Esophagus squamous epithelium (tissue), 5 donors: ENCODE measurements around the gene REEP2. TPM values are rescaled to one million over a fixed set of nuclear protein-coding genes. Genes with fewer than 3 reads are reported as not detected.

Source experiments
- DNase-seq: peaks from one replicate; lab custom pipeline; 2025; lab: John Stamatoyannopoulos, UW
- H3K27ac ChIP-seq, 4 donors: fragments of 200-600 bp; sonication (generic); one replicate each; pipeline ENCODE4 v1.5.1; 2016 to 2019; ENCODE audit warnings: mild to moderate bottlenecking in 1 of 4
- H3K27me3 ChIP-seq, 4 donors: fragments of 200-600 bp; sonication (generic); 1 replicate in 3 of 4; 2 replicates in 1 of 4; pipeline versions ENCODE4 v1.5.1 to v1.6.0; 2017 to 2021; ENCODE audit warnings: antibody characterized with exemption in 1 of 4
- H3K36me3 ChIP-seq, 3 donors: fragments of 200-600 bp; sonication (generic); one replicate each; pipeline ENCODE4 v1.5.1; 2016 to 2019
- H3K4me1 ChIP-seq, 3 donors: fragments of 200-600 bp; sonication (generic); one replicate each; pipeline ENCODE4 v1.5.1; 2017 to 2019
- H3K4me3 ChIP-seq, 4 donors: fragments of 200-600 bp; sonication (generic); 1 replicate in 3 of 4; 2 replicates in 1 of 4; pipeline ENCODE4 v1.5.1; 2016 to 2019; ENCODE audit warnings: mild to moderate bottlenecking in 2 of 4, moderate library complexity in 1 of 4
- H3K9me3 ChIP-seq, 3 donors: fragments of 200-600 bp; sonication (generic); one replicate each; pipeline ENCODE4 v1.5.1; 2016 to 2019
- CTCF ChIP-seq, 6 experiments: fragments of 450-650 bp in 4 of 6; fragments of 200-600 bp in 2 of 6; sonication (generic) in 2 of 6; IDR thresholded peaks; one replicate each; pipeline ENCODE4 v1.5.1; 2016 to 2019; ENCODE audit warnings: antibody characterized with exemption in 6 of 6, mild to moderate bottlenecking in 4 of 6, moderate library complexity in 4 of 6
- POLR2A ChIP-seq, 4 donors: fragments of 450-650 bp; IDR thresholded peaks; one replicate each; pipeline ENCODE4 v1.6.1; 2017; ENCODE audit warnings: antibody characterized with exemption in 4 of 4, mild to moderate bottlenecking in 4 of 4, moderate library complexity in 3 of 4
- WGBS, 2 donors: methylation state at CpG; one replicate each; pipeline ENCODE4 v1.1.5; 2018; 5-methylcytosine and 5-hydroxymethylcytosine counted together
- intact Hi-C: fragments of 100-400 bp; cut with DNase I; formaldehyde crosslinking; loops from one replicate; pipeline ENCODE4 v1.15.0; 2022
- total RNA-seq, 4 donors: library from RNA; depleted of rRNA; stranded (reverse); fragments of >200 nt; gene quantifications; one replicate each; pipeline ENCODE4 v1.1.0, GENCODE V29; 2016
- donor health status: DM: yes; HTN: yes; CAD: no.

REEP2 gene
- total RNA-seq, 4 donors from 2014 or later: 0.11 to 3.8 (median 0.20) TPM

DNA sequence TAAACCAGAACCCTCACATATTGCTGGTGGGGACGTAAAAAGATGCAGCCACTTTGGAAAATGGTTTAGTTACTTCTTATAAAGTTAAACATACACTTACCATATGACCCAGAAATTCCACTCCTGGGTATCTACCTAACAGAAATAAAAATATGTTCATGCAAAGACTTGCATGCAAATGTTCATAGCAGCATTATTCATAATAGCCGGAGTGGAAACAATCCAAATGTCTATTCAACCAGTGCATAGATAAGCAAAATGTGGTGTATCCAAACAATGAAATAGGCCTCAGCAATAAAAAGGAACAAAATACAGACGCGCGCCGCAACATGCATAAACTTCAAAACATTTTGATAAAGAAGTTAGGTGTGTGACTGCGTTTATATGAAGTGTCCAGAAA lies 38.1 kb downstream of the REEP2 start:
- no peak for DNase-seq
- Histone ChIP-seq H3K9me3 (no peaks in the 10 kb centered on the region), H3K36me3 (no peaks in the 10 kb centered on the region), H3K27me3 (no peaks in the 10 kb centered on the region), H3K4me1 (peaks cover 0 to 32% (median 10%) of the 10 kb centered on the region in 3 donors), H3K4me3 (no peak overlapping the region), H3K27ac (peak overlapping the region; percentile 52 to 81 (median 72))
- no peak for TF ChIP-seq CTCF (IDR thresholded peaks at IDR 0.05)
- TF ChIP-seq POLR2A (IDR thresholded peaks at IDR 0.05): no peak
- 40 to 45% methylated on average over 7 of the region's 7 CpGs for WGBS, 2 donors
- intact Hi-C loops: no loop called here

- no peak for TF ChIP-seq POLR2A (IDR thresholded peaks at IDR 0.05)
- no peak for TF ChIP-seq CTCF (IDR thresholded peaks at IDR 0.05)
- Histone ChIP-seq H3K27ac (peak overlapping the region; percentile 21 to 64 (median 55)), H3K27me3 (no peaks in the 10 kb centered on the region), H3K4me3 (no peak overlapping the region), H3K9me3 (no peaks in the 10 kb centered on the region), H3K4me1 (peaks cover 0 to 25% (median 0%) of the 10 kb centered on the region in 3 donors), H3K36me3 (no peaks in the 10 kb centered on the region)
- intact Hi-C loops: no loop called here
- WGBS, 2 donors: 29 to 44% methylated on average over 4 of the region's 4 CpGs
- DNase-seq: no peak
Measured at GRCh38 chr5:138482638-138483037, 43.8 kb downstream of the REEP2 start.

DNA sequence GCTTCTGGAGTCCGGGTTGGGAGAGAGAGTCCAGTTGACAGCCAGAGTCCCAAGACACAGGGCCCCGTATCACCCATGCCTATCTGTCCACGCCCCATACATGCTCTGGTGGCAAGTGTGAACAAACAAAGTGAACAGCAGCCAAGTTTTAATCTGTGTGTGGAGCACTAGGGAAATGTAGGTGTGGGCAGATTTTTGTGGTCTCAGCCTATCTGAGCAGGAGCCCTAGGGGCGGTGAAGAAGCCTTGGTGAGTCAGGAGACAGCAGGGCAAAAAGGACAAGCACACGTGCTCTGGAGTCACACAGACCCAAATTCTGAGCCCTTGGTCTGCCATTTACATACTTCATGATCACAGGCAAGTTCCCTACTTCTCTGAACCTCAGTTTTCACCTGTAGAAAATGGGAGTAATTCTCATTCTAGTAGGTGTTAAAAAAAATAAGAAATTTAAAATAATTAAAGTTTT lies 49.7 kb downstream of the REEP2 start:
- intact Hi-C loops: no loop called here
- no peaks in the 10 kb centered on the region for H3K36me3 ChIP-seq
- H3K27me3 ChIP-seq: peaks cover 0 to 44% (median 0%) of the 10 kb centered on the region in 4 donors
- 27 to 37% methylated on average over 2 to 4 of the region's 5 CpGs for WGBS, 2 donors
- no peak for TF ChIP-seq CTCF (IDR thresholded peaks at IDR 0.05)
- no peak for TF ChIP-seq POLR2A (IDR thresholded peaks at IDR 0.05)
- peaks cover 23 to 66% (median 37%) of the 10 kb centered on the region in 3 donors for H3K4me1 ChIP-seq
- H3K4me3 ChIP-seq: no peak overlapping the region
- H3K9me3 ChIP-seq: no peaks in the 10 kb centered on the region
- H3K27ac ChIP-seq: peak overlapping the region in 2 of 4 donors; percentile 10 to 21
- no peak for DNase-seq

DNA sequence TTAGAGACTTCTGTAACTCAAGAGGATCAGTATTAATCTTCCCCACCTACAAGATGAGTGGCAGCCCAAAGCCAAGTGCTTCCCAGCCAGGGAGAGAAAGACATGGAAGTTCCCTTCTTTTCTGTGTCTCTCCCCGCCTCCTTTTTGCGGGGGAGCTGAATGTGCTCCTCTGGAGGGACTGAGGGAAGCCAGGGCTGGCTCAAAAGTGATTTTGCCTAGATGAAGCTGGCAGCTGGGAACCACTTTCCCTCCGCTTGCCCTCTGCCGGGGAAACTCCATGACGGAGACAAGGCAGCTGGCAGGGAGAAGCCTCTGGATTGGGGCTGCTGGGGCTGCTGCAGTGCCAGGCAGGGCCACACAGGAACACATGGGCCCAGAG lies 50.8 kb downstream of the REEP2 start:
- DNase-seq: no peak
- TF ChIP-seq POLR2A (IDR thresholded peaks at IDR 0.05) (no peak), CTCF (IDR thresholded peaks at IDR 0.05) (no peak)
- intact Hi-C loops: no loop called here
- Histone ChIP-seq H3K27ac (peak overlapping the region in 2 of 4 donors; percentile 23 to 26), H3K4me1 (peaks cover 23 to 78% (median 41%) of the 10 kb centered on the region in 3 donors), H3K9me3 (no peaks in the 10 kb centered on the region), H3K36me3 (no peaks in the 10 kb centered on the region), H3K4me3 (no peak overlapping the region), H3K27me3 (peaks cover 0 to 54% (median 0%) of the 10 kb centered on the region in 4 donors)
- 82% methylated on average over 2 of the region's 5 CpGs; no CpG with 5 or more reads in 1 of the 2 donors for WGBS, 2 donors

DNA sequence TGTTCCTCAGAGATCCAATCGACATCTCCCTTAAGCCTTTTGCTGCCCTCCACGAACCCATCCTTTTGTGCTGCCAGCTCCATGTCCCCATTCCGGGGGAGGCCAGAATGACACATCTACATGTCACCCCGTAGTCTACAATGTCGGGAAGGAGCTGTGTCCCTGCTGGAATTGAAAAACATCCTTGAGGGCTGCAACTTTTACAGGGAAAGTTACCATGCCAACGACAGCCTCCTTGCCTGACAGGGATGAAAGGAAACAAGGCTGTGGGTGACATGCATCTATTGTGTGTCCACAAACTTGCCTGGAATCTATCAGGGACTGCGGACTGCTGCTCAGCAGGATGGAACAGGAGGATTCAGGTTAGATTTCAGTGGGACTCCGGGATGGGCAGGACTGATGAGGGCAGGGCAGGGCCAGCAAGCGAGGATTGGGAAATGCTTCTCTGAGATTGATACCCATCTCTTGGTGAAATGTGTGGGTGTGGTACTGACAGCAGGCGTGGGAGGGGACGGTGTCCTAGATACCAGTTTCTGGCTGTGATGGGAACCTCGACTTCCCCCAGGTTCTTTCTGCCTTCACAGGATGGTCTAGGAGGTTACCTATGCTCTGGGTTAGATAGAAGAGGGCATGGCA lies 51.9 kb downstream of the REEP2 start:
- DNase-seq: no peak
- Histone ChIP-seq H3K4me3 (peak overlapping the region in 2 of 4 donors; percentile 65 to 75), H3K27me3 (peaks cover 0 to 54% (median 0%) of the 10 kb centered on the region in 4 donors), H3K4me1 (peaks cover 23 to 89% (median 41%) of the 10 kb centered on the region in 3 donors), H3K36me3 (no peaks in the 10 kb centered on the region), H3K9me3 (no peaks in the 10 kb centered on the region), H3K27ac (peak overlapping the region in 3 of 4 donors; percentile 83 to 93 (median 90))
- TF ChIP-seq CTCF (IDR thresholded peaks at IDR 0.05) (no peak), POLR2A (IDR thresholded peaks at IDR 0.05) (no peak)
- 60 to 61% methylated on average over 8 to 9 of the region's 12 CpGs for WGBS, 2 donors
- intact Hi-C loops: no loop called here
